ENCODE measurements around the gene NRG4. TPM values are rescaled to one million over a fixed set of nuclear protein-coding genes. Genes with fewer than 3 reads are reported as not detected.
"Not testable (repeated sequence)": the region's sequence is repeated elsewhere in the genome, so short reads cannot be mapped to it uniquely, and the experiment has no call there.

NRG4 gene
- total RNA-seq, 1 experiment from 2014 or later = 0.39 TPM

DNA sequence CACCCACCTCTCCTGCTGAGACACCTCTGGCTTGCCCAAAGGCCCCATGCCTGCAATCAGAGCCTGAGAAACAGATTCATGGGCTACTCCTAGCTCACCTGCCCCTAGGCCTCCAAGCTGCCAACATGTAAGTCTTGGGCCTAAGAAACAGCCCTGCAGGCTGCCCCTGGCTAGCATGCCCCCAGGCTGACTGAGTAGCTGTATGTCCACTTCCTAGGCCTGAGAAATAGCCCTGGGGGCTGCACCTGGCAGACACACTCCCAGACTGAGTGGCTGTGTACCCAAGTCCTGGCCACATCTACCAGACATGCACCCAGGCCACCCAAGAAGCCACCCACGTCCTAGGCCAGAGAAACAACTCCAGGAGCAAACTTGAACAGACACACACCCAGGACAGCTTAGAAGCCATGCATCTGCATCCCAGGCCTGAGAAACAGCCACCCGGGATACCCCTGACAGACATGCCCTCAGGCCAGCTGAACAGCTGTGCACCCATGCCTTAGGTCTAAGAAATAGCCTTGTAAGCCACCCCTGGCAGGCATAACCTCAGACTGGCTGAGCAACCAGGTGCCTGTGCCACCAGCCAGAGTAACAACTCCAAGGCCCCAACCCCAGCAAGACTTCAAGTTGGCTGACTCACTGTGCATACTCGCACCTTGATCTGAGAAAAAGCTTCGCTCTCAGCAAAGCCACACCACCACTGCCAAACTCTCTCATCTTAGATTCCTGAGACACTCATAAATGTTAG, 12.0 kb upstream of the NRG4 start:
- ATAC-seq (no peak), DNase-seq (ENCODE audit: low read depth, low spot score) (no peak)
- Histone ChIP-seq H3K4me1 (ENCODE audit: control insufficient read depth, insufficient read depth, low read length) (no peaks in the 10 kb centered on the region), H3K27ac (ENCODE audit: low read length) (no peak overlapping the region), H3K9me3 (ENCODE audit: control insufficient read depth, insufficient read depth, low read depth, low read length) (no peaks in the 10 kb centered on the region; the same call in 1 of the 2 replicates), H3K4me3 (ENCODE audit: low read depth in 2 of 2, low read length in 2 of 2) (no peak overlapping the region), H3K27me3 (ENCODE audit: control insufficient read depth, insufficient read depth, low read length) (no peaks in the 10 kb centered on the region), H3K36me3 (ENCODE audit: control insufficient read depth, insufficient read depth, low read length) (no peaks in the 10 kb centered on the region)
- in situ Hi-C loops (cut with HindIII; ENCODE audit: low pct_unique_long_range_greater_than_20kb, low sequenced_read_pairs) (no loop called here), intact Hi-C loops (cut with micrococcal nuclease; ENCODE audit: unreplicated experiment) (no loop called here)
- BruUV-seq (replicated peaks) = no TSS peak
- CTCF ChIA-PET = no interaction called here
- no peak for TF ChIP-seq SIN3A (IDR thresholded peaks at IDR 0.05; ENCODE audit: borderline replicate concordance, insufficient read depth, low read depth, low read length)
- no peak for TF ChIP-seq POLR2AphosphoS5 (IDR thresholded peaks at IDR 0.05; ENCODE audit: low read depth, low read length)
- TF ChIP-seq REST (IDR thresholded peaks at IDR 0.05; ENCODE audit: insufficient read depth in 1 of 2, low read depth in 2 of 2, low read length in 1 of 2) = no peak
- TF ChIP-seq, protein P1, sequence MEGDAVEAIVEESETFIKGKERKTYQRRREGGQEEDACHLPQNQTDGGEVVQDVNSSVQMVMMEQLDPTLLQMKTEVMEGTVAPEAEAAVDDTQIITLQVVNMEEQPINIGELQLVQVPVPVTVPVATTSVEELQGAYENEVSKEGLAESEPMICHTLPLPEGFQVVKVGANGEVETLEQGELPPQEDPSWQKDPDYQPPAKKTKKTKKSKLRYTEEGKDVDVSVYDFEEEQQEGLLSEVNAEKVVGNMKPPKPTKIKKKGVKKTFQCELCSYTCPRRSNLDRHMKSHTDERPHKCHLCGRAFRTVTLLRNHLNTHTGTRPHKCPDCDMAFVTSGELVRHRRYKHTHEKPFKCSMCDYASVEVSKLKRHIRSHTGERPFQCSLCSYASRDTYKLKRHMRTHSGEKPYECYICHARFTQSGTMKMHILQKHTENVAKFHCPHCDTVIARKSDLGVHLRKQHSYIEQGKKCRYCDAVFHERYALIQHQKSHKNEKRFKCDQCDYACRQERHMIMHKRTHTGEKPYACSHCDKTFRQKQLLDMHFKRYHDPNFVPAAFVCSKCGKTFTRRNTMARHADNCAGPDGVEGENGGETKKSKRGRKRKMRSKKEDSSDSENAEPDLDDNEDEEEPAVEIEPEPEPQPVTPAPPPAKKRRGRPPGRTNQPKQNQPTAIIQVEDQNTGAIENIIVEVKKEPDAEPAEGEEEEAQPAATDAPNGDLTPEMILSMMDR (IDR thresholded peaks at IDR 0.05) = no peak
- POLR2A ChIA-PET = no interaction called here

DNA sequence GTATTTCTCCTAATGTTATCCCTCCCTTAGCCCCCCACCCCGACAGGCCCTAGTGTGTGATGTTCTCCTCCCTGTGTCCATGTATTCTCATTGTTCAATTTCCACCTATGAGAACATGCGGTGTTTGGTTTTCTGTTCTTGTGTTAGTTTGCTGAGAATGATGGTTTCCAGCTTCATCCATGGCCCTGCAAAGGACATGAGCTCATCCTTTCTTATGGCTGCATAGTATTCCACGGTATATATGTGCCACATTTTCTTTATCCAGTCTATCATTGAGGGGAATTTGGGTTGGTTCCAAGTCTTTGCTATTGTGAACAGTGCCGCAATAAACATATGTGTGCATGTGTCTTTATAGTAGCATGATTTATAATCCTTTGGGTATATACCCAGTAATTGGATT, 1.2 kb upstream of the NRG4 start:
- H3K36me3 ChIP-seq (ENCODE audit: control insufficient read depth, insufficient read depth, low read length); BruUV-seq (replicated peaks); intact Hi-C loops (cut with micrococcal nuclease; ENCODE audit: unreplicated experiment); CTCF ChIA-PET; H3K9me3 ChIP-seq (ENCODE audit: control insufficient read depth, insufficient read depth, low read depth, low read length); H3K27ac ChIP-seq (ENCODE audit: low read length); POLR2A ChIA-PET; H3K4me3 ChIP-seq (ENCODE audit: low read depth in 2 of 2, low read length in 2 of 2); DNase-seq (ENCODE audit: low read depth, low spot score); ATAC-seq; H3K4me1 ChIP-seq (ENCODE audit: control insufficient read depth, insufficient read depth, low read length); H3K27me3 ChIP-seq (ENCODE audit: control insufficient read depth, insufficient read depth, low read length); in situ Hi-C loops (cut with HindIII; ENCODE audit: low pct_unique_long_range_greater_than_20kb, low sequenced_read_pairs): not testable (repeated sequence)

DNA sequence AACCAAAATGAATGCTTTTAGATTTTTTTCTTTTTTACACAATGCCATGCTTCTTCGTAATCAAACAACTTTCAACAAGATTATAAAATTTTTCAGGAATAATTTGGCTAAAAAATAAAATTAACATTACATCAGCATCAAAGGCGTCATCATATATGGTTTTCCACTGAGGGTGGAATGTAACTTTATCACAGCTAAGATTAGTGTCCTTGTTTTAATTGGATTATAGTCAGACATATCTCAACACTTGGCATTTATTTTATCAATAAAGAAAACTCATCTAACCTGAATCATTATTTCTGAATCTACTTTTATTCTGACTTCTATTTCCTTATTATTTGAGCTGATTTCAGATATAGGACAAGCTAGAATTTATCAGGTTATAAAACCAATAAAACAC, 1.6 kb downstream of the NRG4 start:
- POLR2A ChIA-PET = no interaction called here
- intact Hi-C loops (cut with micrococcal nuclease; ENCODE audit: unreplicated experiment) = no loop called here
- DNase-seq (ENCODE audit: low read depth, low spot score) = no peak
- no TSS peak for BruUV-seq (replicated peaks)
- Histone ChIP-seq H3K4me1 (ENCODE audit: control insufficient read depth, insufficient read depth, low read length) (peaks cover 10% of the 10 kb centered on the region), H3K9me3 (ENCODE audit: control insufficient read depth, insufficient read depth, low read depth, low read length) (no peaks in the 10 kb centered on the region), H3K4me3 (ENCODE audit: low read depth in 2 of 2, low read length in 2 of 2) (no peak overlapping the region), H3K27ac (ENCODE audit: low read length) (no peak overlapping the region), H3K36me3 (ENCODE audit: control insufficient read depth, insufficient read depth, low read length) (no peaks in the 10 kb centered on the region), H3K27me3 (ENCODE audit: control insufficient read depth, insufficient read depth, low read length) (0 out of 2 replicates have a peak, but pooled peaks cover 3% of the 10 kb centered on the region)
- CTCF ChIA-PET = no interaction called here
- no peak for TF ChIP-seq REST (IDR thresholded peaks at IDR 0.05; ENCODE audit: insufficient read depth in 1 of 2, low read depth in 2 of 2, low read length in 1 of 2)
- no peak for TF ChIP-seq SIN3A (IDR thresholded peaks at IDR 0.05; ENCODE audit: borderline replicate concordance, insufficient read depth, low read depth, low read length)
- TF ChIP-seq POLR2AphosphoS5 (IDR thresholded peaks at IDR 0.05; ENCODE audit: low read depth, low read length) = no peak
- TF ChIP-seq, protein P1 (IDR thresholded peaks at IDR 0.05) = no peak
- no peak for TF ChIP-seq TCF7L2 (IDR thresholded peaks at IDR 0.05; ENCODE audit: low read depth, low read length)
- in situ Hi-C loops (cut with HindIII; ENCODE audit: low pct_unique_long_range_greater_than_20kb, low sequenced_read_pairs) = no loop called here
- no peak for ATAC-seq
